ENCODE data around the gene MAP3K15. TPM values are rescaled to one million over a fixed set of nuclear protein-coding genes. Genes with fewer than 3 reads are reported as not detected.
A peak's percentile ranks its signal among the peaks of the same experiment; 100 is the strongest.

Gene MAP3K15
- total RNA-seq, 2 experiments from 2014 or later, result 1.8 to 2.2 TPM

GRCh38 chrX:19560611-19561010 lies 45.3 kb upstream of the MAP3K15 start:
- Mint-ChIP-seq H3K27me3 (no peaks in the 10 kb centered on the region), H3K4me1 (ENCODE audit: low read depth) (peaks cover 42% of the 10 kb centered on the region), H3K9me3 (no peaks in the 10 kb centered on the region), H3K4me3 (no peak overlapping the region), H3K36me3 (ENCODE audit: low read depth) (peaks cover 11% of the 10 kb centered on the region), H3K27ac (no peak overlapping the region)
- DNase-seq (no peak), ATAC-seq (no peak)
- intact Hi-C loops (cut with micrococcal nuclease), result no loop called here
- CTCF ChIA-PET, result interaction anchor here (0.7 kb wide), 1 partner anchor 173 kb away, joined by 3 read pairs; no protein-coding TSS in a partner anchor
- POLR2A ChIA-PET, result no interaction called here
- no peak for TF ChIP-seq CTCF (IDR thresholded peaks at IDR 0.05)

GRCh38 chrX:19557822-19558221 lies 42.5 kb upstream of the MAP3K15 start:
- no peak for TF ChIP-seq CTCF (IDR thresholded peaks at IDR 0.05)
- Mint-ChIP-seq H3K27ac (peak overlapping the region; percentile 15), H3K27me3 (no peaks in the 10 kb centered on the region), H3K9me3 (no peaks in the 10 kb centered on the region), H3K36me3 (ENCODE audit: low read depth) (peaks cover 2% of the 10 kb centered on the region), H3K4me1 (ENCODE audit: low read depth) (peaks cover 35% of the 10 kb centered on the region), H3K4me3 (no peak overlapping the region)
- CTCF ChIA-PET, result interaction anchor here (1.4 kb wide), 1 partner anchor 9 kb away, joined by 6 read pairs; no protein-coding TSS in a partner anchor
- POLR2A ChIA-PET, result interaction anchor here (1.7 kb wide), 1 partner anchor 8 kb away, joined by 4 read pairs; no protein-coding TSS in a partner anchor
- ATAC-seq, result no peak
- no peak for DNase-seq
- intact Hi-C loops (cut with micrococcal nuclease), result no loop called here

- Mint-ChIP-seq H3K36me3 (ENCODE audit: low read depth) (peaks cover 2% of the 10 kb centered on the region), H3K27me3 (no peaks in the 10 kb centered on the region), H3K4me3 (no peak overlapping the region), H3K27ac (peak overlapping the region; percentile 79), H3K9me3 (no peaks in the 10 kb centered on the region), H3K4me1 (ENCODE audit: low read depth) (peaks cover 37% of the 10 kb centered on the region)
- no peak for TF ChIP-seq CTCF (IDR thresholded peaks at IDR 0.05)
- ChIA-PET POLR2A (interaction anchor here (1.7 kb wide), 1 partner anchor 10 kb away, joined by 4 read pairs; no protein-coding TSS in a partner anchor), CTCF (interaction anchor here (1.0 kb wide), 1 partner anchor 13 kb away, joined by 3 read pairs; no protein-coding TSS in a partner anchor)
- ATAC-seq, result no peak
- intact Hi-C loops (cut with micrococcal nuclease), result no loop called here
- no peak for DNase-seq
These were observed 40.9 kb upstream of the MAP3K15 start for GRCh38 chrX:19556202-19556601.

GRCh38 chrX:19555683-19556082 lies 40.4 kb upstream of the MAP3K15 start:
- H3K27ac Mint-ChIP-seq, result peak overlapping the region; percentile 79
- CTCF ChIA-PET, result interaction anchor here (1.5 kb wide), 1 partner anchor 9 kb away, joined by 3 read pairs; no protein-coding TSS in a partner anchor
- intact Hi-C loops (cut with micrococcal nuclease), result no loop called here

More at GRCh38 chrX:19555683-19556082, 40.4 kb upstream of the MAP3K15 start:
- Mint-ChIP-seq H3K9me3 (no peaks in the 10 kb centered on the region), H3K4me1 (ENCODE audit: low read depth) (peaks cover 40% of the 10 kb centered on the region), H3K36me3 (ENCODE audit: low read depth) (peaks cover 2% of the 10 kb centered on the region), H3K27me3 (no peaks in the 10 kb centered on the region), H3K4me3 (no peak overlapping the region)
- TF ChIP-seq CTCF (IDR thresholded peaks at IDR 0.05), result no peak
- ATAC-seq, result peak; percentile 24
- DNase-seq, result no peak
- POLR2A ChIA-PET, result no interaction called here
